ENCODE measurements around the gene CPSF6.

The CPSF6 gene

DNA sequence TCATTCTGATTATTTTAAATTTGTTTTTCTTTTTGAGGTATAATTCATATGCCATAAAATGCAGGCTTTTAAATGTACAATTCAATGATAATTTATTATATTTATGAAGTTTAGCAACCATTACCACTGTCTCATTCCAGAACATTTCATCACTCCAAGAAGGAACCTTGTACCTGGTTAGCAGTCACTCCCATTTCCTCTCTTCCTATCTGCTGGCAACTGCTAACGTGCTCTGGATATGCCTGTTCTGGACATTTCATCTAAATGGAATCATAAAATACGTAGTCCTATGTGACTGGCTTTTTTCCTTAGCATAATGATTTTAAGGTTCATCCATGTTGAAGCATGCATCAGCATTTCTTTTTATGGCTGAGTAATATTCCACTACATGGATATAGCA is 15.5 kb downstream of the CPSF6 start:
- Histone ChIP-seq H2AFZ (ENCODE audit: low read length) (no peak overlapping the region), H3F3A (ENCODE audit: low read depth) (0 out of 2 replicates have a peak, but pooled peaks cover 2% of the 10 kb centered on the region), H3K9me3 (ENCODE audit: insufficient read depth, low read depth, low read length) (no peaks in the 10 kb centered on the region), H3K9me2 (replicated peaks; ENCODE audit: low read depth, low read length) (no peaks in the 10 kb centered on the region), H4K20me1 (ENCODE audit: insufficient read depth, low read length, poor library complexity, severe bottlenecking) (peaks cover 74% of the 10 kb centered on the region), H3K79me2 (ENCODE audit: insufficient read depth, low read length) (peaks cover 74% of the 10 kb centered on the region), H3K36me3 (ENCODE audit: insufficient read depth, low read length) (peaks cover 60% of the 10 kb centered on the region), H3K4me3 (ENCODE audit: low read length, poor library complexity, severe bottlenecking) (no peak overlapping the region), H3K27me3 (ENCODE audit: insufficient read depth, low read length, poor library complexity, severe bottlenecking) (no peaks in the 10 kb centered on the region), H3K4me2 (ENCODE audit: low read depth, low read length, poor library complexity, severe bottlenecking) (no peak overlapping the region), H3K4me1 (ENCODE audit: insufficient read depth, low read length, poor library complexity, severe bottlenecking) (peaks cover 11% of the 10 kb centered on the region), H3K9ac (ENCODE audit: low read depth, low read length, poor library complexity, severe bottlenecking) (no peak overlapping the region)
- TF ChIP-seq EZH2phosphoT487 (IDR thresholded peaks at IDR 0.05; ENCODE audit: borderline replicate concordance) = no peak
- TF ChIP-seq, protein P1, sequence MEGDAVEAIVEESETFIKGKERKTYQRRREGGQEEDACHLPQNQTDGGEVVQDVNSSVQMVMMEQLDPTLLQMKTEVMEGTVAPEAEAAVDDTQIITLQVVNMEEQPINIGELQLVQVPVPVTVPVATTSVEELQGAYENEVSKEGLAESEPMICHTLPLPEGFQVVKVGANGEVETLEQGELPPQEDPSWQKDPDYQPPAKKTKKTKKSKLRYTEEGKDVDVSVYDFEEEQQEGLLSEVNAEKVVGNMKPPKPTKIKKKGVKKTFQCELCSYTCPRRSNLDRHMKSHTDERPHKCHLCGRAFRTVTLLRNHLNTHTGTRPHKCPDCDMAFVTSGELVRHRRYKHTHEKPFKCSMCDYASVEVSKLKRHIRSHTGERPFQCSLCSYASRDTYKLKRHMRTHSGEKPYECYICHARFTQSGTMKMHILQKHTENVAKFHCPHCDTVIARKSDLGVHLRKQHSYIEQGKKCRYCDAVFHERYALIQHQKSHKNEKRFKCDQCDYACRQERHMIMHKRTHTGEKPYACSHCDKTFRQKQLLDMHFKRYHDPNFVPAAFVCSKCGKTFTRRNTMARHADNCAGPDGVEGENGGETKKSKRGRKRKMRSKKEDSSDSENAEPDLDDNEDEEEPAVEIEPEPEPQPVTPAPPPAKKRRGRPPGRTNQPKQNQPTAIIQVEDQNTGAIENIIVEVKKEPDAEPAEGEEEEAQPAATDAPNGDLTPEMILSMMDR (conservative IDR thresholded peaks at IDR 0.05; ENCODE audit: low read length) = no peak

DNA sequence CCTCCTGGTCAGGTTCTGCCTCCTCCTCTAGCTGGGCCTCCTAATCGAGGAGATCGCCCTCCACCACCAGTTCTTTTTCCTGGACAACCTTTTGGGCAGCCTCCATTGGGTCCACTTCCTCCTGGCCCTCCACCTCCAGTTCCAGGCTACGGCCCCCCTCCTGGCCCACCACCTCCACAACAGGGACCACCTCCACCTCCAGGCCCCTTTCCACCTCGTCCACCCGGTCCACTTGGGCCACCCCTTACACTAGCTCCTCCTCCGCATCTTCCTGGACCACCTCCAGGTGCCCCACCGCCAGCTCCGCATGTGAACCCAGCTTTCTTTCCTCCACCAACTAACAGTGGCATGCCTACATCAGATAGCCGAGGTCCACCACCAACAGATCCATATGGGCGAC is 19.3 kb downstream of the CPSF6 start:
- Histone ChIP-seq H3K4me2 (ENCODE audit: low read depth, low read length, poor library complexity, severe bottlenecking) (no peak overlapping the region), H3K9me2 (replicated peaks; ENCODE audit: low read depth, low read length) (no peaks in the 10 kb centered on the region), H3K4me1 (ENCODE audit: insufficient read depth, low read length, poor library complexity, severe bottlenecking) (no peaks in the 10 kb centered on the region), H3K27me3 (ENCODE audit: insufficient read depth, low read length, poor library complexity, severe bottlenecking) (no peaks in the 10 kb centered on the region), H3K9me3 (ENCODE audit: insufficient read depth, low read depth, low read length) (no peaks in the 10 kb centered on the region), H3K36me3 (ENCODE audit: insufficient read depth, low read length) (peaks cover 89% of the 10 kb centered on the region), H2AFZ (ENCODE audit: low read length) (no peak overlapping the region), H3K79me2 (ENCODE audit: insufficient read depth, low read length) (peaks cover 37% of the 10 kb centered on the region), H3K9ac (ENCODE audit: low read depth, low read length, poor library complexity, severe bottlenecking) (no peak overlapping the region), H4K20me1 (ENCODE audit: insufficient read depth, low read length, poor library complexity, severe bottlenecking) (peaks cover 41% of the 10 kb centered on the region), H3F3A (ENCODE audit: low read depth) (no peaks in the 10 kb centered on the region), H3K4me3 (ENCODE audit: low read length, poor library complexity, severe bottlenecking) (no peak overlapping the region)
- no peak for TF ChIP-seq EZH2phosphoT487 (IDR thresholded peaks at IDR 0.05; ENCODE audit: borderline replicate concordance)
- TF ChIP-seq, protein P1 (conservative IDR thresholded peaks at IDR 0.05; ENCODE audit: low read length) = no peak

DNA sequence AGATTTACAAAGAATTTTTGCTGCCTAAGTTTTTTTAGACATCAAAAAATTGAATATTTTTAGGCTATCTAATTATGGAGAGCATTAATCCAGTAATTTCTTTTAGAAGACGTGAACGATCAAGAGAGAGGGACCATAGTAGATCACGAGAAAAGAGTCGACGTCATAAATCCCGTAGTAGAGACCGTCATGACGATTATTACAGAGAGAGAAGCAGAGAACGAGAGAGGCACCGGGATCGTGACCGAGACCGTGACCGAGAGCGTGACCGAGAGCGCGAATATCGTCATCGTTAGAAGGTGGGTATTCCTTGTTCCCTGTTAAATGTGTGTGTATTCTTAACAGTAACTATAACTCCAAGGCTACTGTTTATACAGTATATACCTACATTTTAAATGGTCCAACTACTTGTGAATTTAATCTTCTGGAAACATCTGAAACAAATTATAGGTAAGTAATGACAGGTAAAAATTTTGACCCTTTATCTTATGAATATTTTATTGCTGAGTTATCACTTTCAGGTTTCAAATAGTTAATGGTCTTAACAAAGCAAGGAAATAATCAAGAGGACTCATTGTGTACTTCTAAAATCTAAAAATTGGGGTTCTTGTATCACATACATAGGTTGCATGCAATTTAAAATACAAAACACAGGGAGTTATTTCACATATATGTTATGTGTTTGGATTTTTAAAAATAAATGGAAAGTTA is 23.1 kb downstream of the CPSF6 start:
- H3K79me2 ChIP-seq (ENCODE audit: insufficient read depth, low read length) = no peaks in the 10 kb centered on the region; the same call in none of the 2 replicates
- H3K4me2 ChIP-seq (ENCODE audit: low read depth, low read length, poor library complexity, severe bottlenecking) = no peak overlapping the region
- no peaks in the 10 kb centered on the region for H3K4me1 ChIP-seq (ENCODE audit: insufficient read depth, low read length, poor library complexity, severe bottlenecking)
- H2AFZ ChIP-seq (ENCODE audit: low read length) = no peak overlapping the region
- H3K9ac ChIP-seq (ENCODE audit: low read depth, low read length, poor library complexity, severe bottlenecking) = no peak overlapping the region
- no peaks in the 10 kb centered on the region; the same call in 1 of the 2 replicates for H3F3A ChIP-seq (ENCODE audit: low read depth)
- peaks cover 5% of the 10 kb centered on the region for H4K20me1 ChIP-seq (ENCODE audit: insufficient read depth, low read length, poor library complexity, severe bottlenecking)
- H3K9me2 ChIP-seq (replicated peaks; ENCODE audit: low read depth, low read length) = no peaks in the 10 kb centered on the region
- TF ChIP-seq, protein P1 (conservative IDR thresholded peaks at IDR 0.05; ENCODE audit: low read length) = no peak
- TF ChIP-seq EZH2phosphoT487 (IDR thresholded peaks at IDR 0.05; ENCODE audit: borderline replicate concordance) = no peak
- no peak overlapping the region for H3K4me3 ChIP-seq (ENCODE audit: low read length, poor library complexity, severe bottlenecking)
- peaks cover 93% of the 10 kb centered on the region for H3K36me3 ChIP-seq (ENCODE audit: insufficient read depth, low read length)
- no peaks in the 10 kb centered on the region for H3K9me3 ChIP-seq (ENCODE audit: insufficient read depth, low read depth, low read length)
- no peaks in the 10 kb centered on the region for H3K27me3 ChIP-seq (ENCODE audit: insufficient read depth, low read length, poor library complexity, severe bottlenecking)

All from Loucy (cell line).